ENCODE data around the gene NKAIN1.

GRCh38 chr1:31207046-31207445, 32.6 kb downstream of the NKAIN1 start:
- no peak for TF ChIP-seq CTCF (IDR thresholded peaks at IDR 0.05)
- TF ChIP-seq POLR2A (IDR thresholded peaks at IDR 0.05): no peak

All from esophagus squamous epithelium (tissue), 4 donors.